Stomach (tissue), 4 donors: Measurements from ENCODE around the gene GLYATL1.

Experiments used
- EP300 ChIP-seq: sonication (generic); formaldehyde crosslinking; IDR thresholded peaks from one replicate; pipeline ENCODE4 v1.6.1; 2017; ENCODE audit warnings: antibody characterized with exemption
- POLR2A ChIP-seq, 4 donors: fragments of 450-650 bp; IDR thresholded peaks; one replicate each; pipeline ENCODE4 v1.6.1; 2016; ENCODE audit warnings: antibody characterized with exemption in 4 of 4, control low read depth in 2 of 4, mild to moderate bottlenecking in 1 of 4, moderate library complexity in 1 of 4
- POLR2AphosphoS5 ChIP-seq, 3 donors: sonication (generic); formaldehyde crosslinking; IDR thresholded peaks; one replicate each; pipeline ENCODE4 v1.6.1; 2016; ENCODE audit warnings: antibody characterized with exemption in 3 of 3
- TF ChIP-seq, protein P1 (sequence below), 7 experiments: fragments of 450-650 bp in 4 of 7; fragments of 200-600 bp in 3 of 7; sonication (generic) in 3 of 7; IDR thresholded peaks; one replicate each; pipeline ENCODE4 v1.5.1; 2016 to 2019; ENCODE audit warnings: antibody characterized with exemption in 7 of 7, control low read depth in 2 of 7, mild to moderate bottlenecking in 1 of 7

DNA sequence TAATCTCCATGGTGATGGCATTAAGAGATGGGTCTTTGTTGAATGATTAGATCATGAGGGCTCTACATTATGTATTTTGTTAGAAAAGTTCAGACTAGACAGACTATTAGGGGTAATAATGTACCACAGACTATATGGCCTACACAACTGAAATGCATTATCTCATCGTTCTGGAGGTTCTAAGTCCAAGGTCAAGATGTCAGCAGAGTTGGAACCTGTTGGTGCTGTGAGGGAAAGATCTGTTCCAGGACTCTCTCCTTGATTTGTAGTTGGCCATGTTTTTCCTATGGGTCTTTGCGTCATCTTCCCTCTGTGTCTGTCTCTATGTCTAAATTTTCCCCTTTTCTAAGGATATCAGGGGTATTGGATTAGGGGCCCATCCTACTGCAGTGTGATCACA is 8.4 kb upstream of the GLYATL1 start:
- TF ChIP-seq, protein P1, sequence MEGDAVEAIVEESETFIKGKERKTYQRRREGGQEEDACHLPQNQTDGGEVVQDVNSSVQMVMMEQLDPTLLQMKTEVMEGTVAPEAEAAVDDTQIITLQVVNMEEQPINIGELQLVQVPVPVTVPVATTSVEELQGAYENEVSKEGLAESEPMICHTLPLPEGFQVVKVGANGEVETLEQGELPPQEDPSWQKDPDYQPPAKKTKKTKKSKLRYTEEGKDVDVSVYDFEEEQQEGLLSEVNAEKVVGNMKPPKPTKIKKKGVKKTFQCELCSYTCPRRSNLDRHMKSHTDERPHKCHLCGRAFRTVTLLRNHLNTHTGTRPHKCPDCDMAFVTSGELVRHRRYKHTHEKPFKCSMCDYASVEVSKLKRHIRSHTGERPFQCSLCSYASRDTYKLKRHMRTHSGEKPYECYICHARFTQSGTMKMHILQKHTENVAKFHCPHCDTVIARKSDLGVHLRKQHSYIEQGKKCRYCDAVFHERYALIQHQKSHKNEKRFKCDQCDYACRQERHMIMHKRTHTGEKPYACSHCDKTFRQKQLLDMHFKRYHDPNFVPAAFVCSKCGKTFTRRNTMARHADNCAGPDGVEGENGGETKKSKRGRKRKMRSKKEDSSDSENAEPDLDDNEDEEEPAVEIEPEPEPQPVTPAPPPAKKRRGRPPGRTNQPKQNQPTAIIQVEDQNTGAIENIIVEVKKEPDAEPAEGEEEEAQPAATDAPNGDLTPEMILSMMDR (IDR thresholded peaks at IDR 0.05), result no peak
- no peak for TF ChIP-seq POLR2AphosphoS5 (IDR thresholded peaks at IDR 0.05)
- no peak for TF ChIP-seq POLR2A (IDR thresholded peaks at IDR 0.05)
- TF ChIP-seq EP300, result no peak
